Neural progenitor cell (in vitro differentiated cells): ENCODE data around the gene OR52W1. TPM values are rescaled to one million over a fixed set of nuclear protein-coding genes. Genes with fewer than 3 reads are reported as not detected.

Source experiments
- DNase-seq: peaks from one replicate; pipeline ENCODE4 v3.0.0-alpha.2; 2016; ENCODE audit warnings: low spot score
- H2AFZ ChIP-seq: fragments of 200-600 bp; sonication (generic); replicated peaks from 2 replicates; pipeline ENCODE4 v1.6.1; 2016; ENCODE audit warnings: antibody characterized with exemption
- H3F3A ChIP-seq: fragments of 200-600 bp; sonication (generic); 2 replicates; pipeline ENCODE4 v1.6.1; 2016; ENCODE audit warnings: antibody characterized with exemption, low read depth
- H3K27ac ChIP-seq: fragments of 200-600 bp; sonication (generic); 2 replicates; pipeline ENCODE4 v1.5.1; 2016; ENCODE audit warnings: mild to moderate bottlenecking
- H3K27me3 ChIP-seq: fragments of 200-600 bp; sonication (generic); 2 replicates; pipeline ENCODE4 v1.6.1; 2016; ENCODE audit warnings: mild to moderate bottlenecking, moderate library complexity
- H3K36me3 ChIP-seq: fragments of 200-600 bp; sonication (generic); 2 replicates; pipeline ENCODE4 v1.5.1; 2016
- H3K4me1 ChIP-seq: fragments of 200-600 bp; sonication (generic); 2 replicates; pipeline ENCODE4 v1.6.1; 2016; ENCODE audit warnings: mixed run types
- H3K4me2 ChIP-seq: fragments of 200-600 bp; sonication (generic); 2 replicates; pipeline ENCODE4 v1.6.1; 2016
- H3K4me3 ChIP-seq: fragments of 200-600 bp; sonication (generic); 2 replicates; pipeline ENCODE4 v1.5.1; 2016
- H3K79me2 ChIP-seq: fragments of 200-600 bp; sonication (generic); 2 replicates; pipeline ENCODE4 v1.6.1; 2016; ENCODE audit warnings: low read depth
- H3K9ac ChIP-seq: fragments of 200-600 bp; sonication (generic); 2 replicates; pipeline ENCODE4 v1.6.1; 2016
- H3K9me3 ChIP-seq: fragments of 200-600 bp; sonication (generic); 2 replicates; pipeline ENCODE4 v1.5.1; 2016; ENCODE audit warnings: low read depth
- H4K20me1 ChIP-seq: fragments of 200-600 bp; sonication (generic); 2 replicates; pipeline ENCODE4 v1.6.1; 2016; ENCODE audit warnings: low read depth
- H3K27ac Mint-ChIP-seq: 3 replicates; pipeline ENCODE4 v1.8.0; 2021; ENCODE audit warnings: mixed read lengths
- H3K27me3 Mint-ChIP-seq: 2 replicates; pipeline ENCODE4 v1.8.0; 2022; ENCODE audit warnings: low read depth, mild to moderate bottlenecking, inconsistent platforms, moderate library complexity, mixed read lengths; ENCODE audit not compliant: insufficient read depth
- H3K36me3 Mint-ChIP-seq: 3 replicates; pipeline ENCODE4 v1.8.0; 2021; ENCODE audit warnings: mixed read lengths
- H3K4me1 Mint-ChIP-seq: 3 replicates; pipeline ENCODE4 v1.8.0; 2021; ENCODE audit warnings: mixed read lengths
- H3K4me3 Mint-ChIP-seq: 3 replicates; pipeline ENCODE4 v1.8.0; 2021; ENCODE audit warnings: mild to moderate bottlenecking, moderate library complexity, mixed read lengths
- H3K9me3 Mint-ChIP-seq: 3 replicates; pipeline ENCODE4 v1.8.0; 2020; ENCODE audit warnings: mixed read lengths
- EZH2 ChIP-seq: fragments of 200-600 bp; sonication (generic); IDR thresholded peaks from 2 replicates; pipeline ENCODE4 v1.6.1; 2017; ENCODE audit warnings: antibody characterized with exemption, mild to moderate bottlenecking, moderate library complexity
- EZH2phosphoT487 ChIP-seq: fragments of 200-600 bp; sonication (generic); IDR thresholded peaks from 2 replicates; pipeline ENCODE4 v1.6.1; 2017; ENCODE audit warnings: antibody characterized with exemption
- total RNA-seq: library from RNA; depleted of rRNA; stranded (reverse); fragments of >200 nt; gene quantifications from 2 replicates; pipeline ENCODE4 v1.2.3, GENCODE V29; 2015; ENCODE audit warnings: low replicate concordance
- TF ChIP-seq, protein P1 (sequence below): fragments of 200-600 bp; sonication (generic); IDR thresholded peaks from 2 replicates; pipeline ENCODE4 v1.5.1; 2017; ENCODE audit warnings: antibody characterized with exemption, mild to moderate bottlenecking

The OR52W1 gene
- total RNA-seq, 1 donor from 2014 or later, result not detected

DNA sequence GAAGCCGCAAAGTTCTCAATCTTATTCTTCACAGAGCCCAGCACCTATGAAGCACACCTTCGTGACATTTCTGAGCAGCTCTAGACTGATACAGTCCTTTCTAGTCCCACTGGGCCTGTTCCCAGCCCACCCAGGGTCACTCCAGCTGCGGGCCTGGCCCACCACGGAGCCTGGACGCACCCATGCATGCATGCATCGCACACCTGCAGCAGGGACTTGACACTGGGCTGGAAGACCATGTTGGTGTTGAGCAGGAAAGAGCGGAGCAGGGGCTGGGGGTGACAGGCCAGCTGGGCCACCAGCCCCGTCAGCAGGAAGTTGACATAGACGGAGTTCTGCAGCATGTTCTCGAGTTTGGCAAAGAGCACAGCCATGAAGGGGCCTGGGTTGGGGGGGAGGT, 15.5 kb downstream of the OR52W1 start:
- Histone ChIP-seq H3F3A (no peaks in the 10 kb centered on the region), H3K9me3 (no peaks in the 10 kb centered on the region), H2AFZ (no peak overlapping the region), H3K36me3 (no peaks in the 10 kb centered on the region), H3K4me3 (no peak overlapping the region), H3K27ac (no peak overlapping the region), H3K9ac (no peak overlapping the region), H3K4me2 (no peak overlapping the region), H4K20me1 (no peaks in the 10 kb centered on the region), H3K27me3 (no peaks in the 10 kb centered on the region), H3K4me1 (no peaks in the 10 kb centered on the region), H3K79me2 (no peaks in the 10 kb centered on the region)
- no peaks in the 10 kb centered on the region for H3K9me3 Mint-ChIP-seq
- TF ChIP-seq EZH2phosphoT487 (no peak), EZH2 (no peak)
- TF ChIP-seq, protein P1, sequence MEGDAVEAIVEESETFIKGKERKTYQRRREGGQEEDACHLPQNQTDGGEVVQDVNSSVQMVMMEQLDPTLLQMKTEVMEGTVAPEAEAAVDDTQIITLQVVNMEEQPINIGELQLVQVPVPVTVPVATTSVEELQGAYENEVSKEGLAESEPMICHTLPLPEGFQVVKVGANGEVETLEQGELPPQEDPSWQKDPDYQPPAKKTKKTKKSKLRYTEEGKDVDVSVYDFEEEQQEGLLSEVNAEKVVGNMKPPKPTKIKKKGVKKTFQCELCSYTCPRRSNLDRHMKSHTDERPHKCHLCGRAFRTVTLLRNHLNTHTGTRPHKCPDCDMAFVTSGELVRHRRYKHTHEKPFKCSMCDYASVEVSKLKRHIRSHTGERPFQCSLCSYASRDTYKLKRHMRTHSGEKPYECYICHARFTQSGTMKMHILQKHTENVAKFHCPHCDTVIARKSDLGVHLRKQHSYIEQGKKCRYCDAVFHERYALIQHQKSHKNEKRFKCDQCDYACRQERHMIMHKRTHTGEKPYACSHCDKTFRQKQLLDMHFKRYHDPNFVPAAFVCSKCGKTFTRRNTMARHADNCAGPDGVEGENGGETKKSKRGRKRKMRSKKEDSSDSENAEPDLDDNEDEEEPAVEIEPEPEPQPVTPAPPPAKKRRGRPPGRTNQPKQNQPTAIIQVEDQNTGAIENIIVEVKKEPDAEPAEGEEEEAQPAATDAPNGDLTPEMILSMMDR, result no peak
- no peak for DNase-seq
- no peak overlapping the region for H3K27ac Mint-ChIP-seq
- no peaks in the 10 kb centered on the region for H3K4me1 Mint-ChIP-seq
- H3K27me3 Mint-ChIP-seq, result no peaks in the 10 kb centered on the region
- peaks cover 12% of the 10 kb centered on the region for H3K36me3 Mint-ChIP-seq
- no peak overlapping the region for H3K4me3 Mint-ChIP-seq

GRCh38 chr11:6216501-6216900, 17.5 kb downstream of the OR52W1 start:
- Histone ChIP-seq H4K20me1 (no peaks in the 10 kb centered on the region), H3K4me2 (no peak overlapping the region), H3K9ac (no peak overlapping the region), H3K79me2 (peaks cover 5% of the 10 kb centered on the region), H3K4me1 (no peaks in the 10 kb centered on the region), H3K27me3 (no peaks in the 10 kb centered on the region), H3K4me3 (no peak overlapping the region), H2AFZ (no peak overlapping the region), H3K27ac (no peak overlapping the region), H3F3A (no peaks in the 10 kb centered on the region), H3K36me3 (no peaks in the 10 kb centered on the region), H3K9me3 (no peaks in the 10 kb centered on the region)
- no peaks in the 10 kb centered on the region for H3K27me3 Mint-ChIP-seq
- no peaks in the 10 kb centered on the region for H3K4me1 Mint-ChIP-seq
- H3K27ac Mint-ChIP-seq, result no peak overlapping the region
- H3K9me3 Mint-ChIP-seq, result no peaks in the 10 kb centered on the region
- H3K36me3 Mint-ChIP-seq, result peaks cover 12% of the 10 kb centered on the region
- no peak overlapping the region for H3K4me3 Mint-ChIP-seq
- TF ChIP-seq EZH2phosphoT487 (no peak), EZH2 (no peak)
- TF ChIP-seq, protein P1, result no peak
- DNase-seq, result no peak

- Histone ChIP-seq H3K4me1 (no peaks in the 10 kb centered on the region), H3K4me2 (no peak overlapping the region), H4K20me1 (no peaks in the 10 kb centered on the region), H3K4me3 (no peak overlapping the region), H3F3A (no peaks in the 10 kb centered on the region), H2AFZ (no peak overlapping the region), H3K27ac (no peak overlapping the region), H3K9ac (no peak overlapping the region), H3K9me3 (no peaks in the 10 kb centered on the region), H3K27me3 (no peaks in the 10 kb centered on the region), H3K79me2 (peaks cover 5% of the 10 kb centered on the region), H3K36me3 (no peaks in the 10 kb centered on the region)
- H3K36me3 Mint-ChIP-seq, result peaks cover 17% of the 10 kb centered on the region
- H3K9me3 Mint-ChIP-seq, result no peaks in the 10 kb centered on the region
- H3K4me3 Mint-ChIP-seq, result no peak overlapping the region
- H3K4me1 Mint-ChIP-seq, result no peaks in the 10 kb centered on the region
- no peaks in the 10 kb centered on the region for H3K27me3 Mint-ChIP-seq
- TF ChIP-seq EZH2, result no peak
- TF ChIP-seq, protein P1, result no peak
- no peak for TF ChIP-seq EZH2phosphoT487
- DNase-seq, result no peak
- no peak overlapping the region for H3K27ac Mint-ChIP-seq
Measured at GRCh38 chr11:6217722-6218121, 18.7 kb downstream of the OR52W1 start.

DNA sequence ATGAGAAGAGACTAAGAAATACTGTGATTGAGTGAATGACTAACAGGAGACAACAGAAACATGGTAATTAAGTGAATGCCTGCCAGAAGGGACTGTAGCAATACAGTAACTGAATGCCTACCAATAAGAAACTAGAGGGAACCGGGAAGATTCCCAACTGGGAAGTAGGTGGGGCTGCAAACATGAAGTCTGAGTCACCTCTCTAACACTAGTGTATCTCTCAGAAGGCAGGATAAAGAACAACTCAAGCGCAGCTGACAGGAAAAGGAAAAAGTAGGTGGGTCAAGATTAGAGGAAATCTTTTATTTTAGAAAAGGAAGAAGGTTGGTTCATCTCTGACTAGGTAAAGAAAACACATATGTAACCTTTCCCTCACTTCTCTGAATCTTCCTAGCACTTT, 20.3 kb downstream of the OR52W1 start:
- peaks cover 19% of the 10 kb centered on the region for H3K36me3 Mint-ChIP-seq

More for the DNA sequence above, 20.3 kb downstream of the OR52W1 start:
- DNase-seq, result no peak
- no peak overlapping the region for H3K27ac ChIP-seq
- H3K4me2 ChIP-seq, result no peak overlapping the region
- no peaks in the 10 kb centered on the region for H3F3A ChIP-seq
- no peaks in the 10 kb centered on the region for H3K9me3 ChIP-seq
- H3K4me3 ChIP-seq, result no peak overlapping the region
- H3K4me1 ChIP-seq, result no peaks in the 10 kb centered on the region
- Mint-ChIP-seq H3K27ac (no peak overlapping the region), H3K9me3 (no peaks in the 10 kb centered on the region), H3K4me3 (no peak overlapping the region), H3K4me1 (no peaks in the 10 kb centered on the region), H3K27me3 (no peaks in the 10 kb centered on the region)
- H3K9ac ChIP-seq, result no peak overlapping the region
- H3K79me2 ChIP-seq, result peaks cover 5% of the 10 kb centered on the region
- H4K20me1 ChIP-seq, result no peaks in the 10 kb centered on the region
- H3K36me3 ChIP-seq, result no peaks in the 10 kb centered on the region
- TF ChIP-seq, protein P1, result no peak
- TF ChIP-seq EZH2 (no peak), EZH2phosphoT487 (no peak)
- H2AFZ ChIP-seq, result no peak overlapping the region
- no peaks in the 10 kb centered on the region for H3K27me3 ChIP-seq
